GM12874 (cell line): ENCODE data around the gene FCN1.

Source experiments
- CTCF ChIP-seq: IDR thresholded peaks from 2 replicates; pipeline ENCODE4 v1.5.1; 2011; ENCODE audit warnings: low read depth, mild to moderate bottlenecking, control low read depth, low read length, moderate library complexity; ENCODE audit not compliant: insufficient read depth

Gene FCN1

GRCh38 chr9:134879664-134880483 is 37.8 kb downstream of the FCN1 start:
- no peak for TF ChIP-seq CTCF

GRCh38 chr9:134877541-134877940 is 40.2 kb downstream of the FCN1 start:
- no peak for TF ChIP-seq CTCF

GRCh38 chr9:134875371-134875770 is 42.3 kb downstream of the FCN1 start:
- TF ChIP-seq CTCF: no peak

- no peak for TF ChIP-seq CTCF
Measured at GRCh38 chr9:134872482-134873231, 45.1 kb downstream of the FCN1 start.

GRCh38 chr9:134871697-134872340 is 45.9 kb downstream of the FCN1 start:
- TF ChIP-seq CTCF: no peak

GRCh38 chr9:134870746-134871662 is 46.7 kb downstream of the FCN1 start:
- no peak for TF ChIP-seq CTCF

- TF ChIP-seq CTCF: no peak
Measured at GRCh38 chr9:134870301-134870694, 47.4 kb downstream of the FCN1 start.
